Adipocyte (in vitro differentiated cells): ENCODE data around the gene SKIC8.
"Not testable (repeated sequence)": the region's sequence is repeated elsewhere in the genome, so short reads cannot be mapped to it uniquely, and the experiment has no call there.

Experiments used
- DNase-seq: peaks from one replicate; pipeline ENCODE4 v3.0.0-alpha.2; 2015; ENCODE audit warnings: low read depth
- H3K27me3 ChIP-seq: replicated peaks from 2 replicates; pipeline ENCODE4 v1.7.0; 2013; ENCODE audit warnings: mild to moderate bottlenecking, low read length, moderate library complexity; ENCODE audit not compliant: control insufficient read depth, insufficient read depth
- H3K36me3 ChIP-seq: 2 replicates; pipeline ENCODE4 v1.7.0; 2013; ENCODE audit warnings: low read length, mild to moderate bottlenecking, moderate library complexity; ENCODE audit not compliant: control insufficient read depth, insufficient read depth, severe bottlenecking
- H3K4me1 ChIP-seq: 2 replicates; pipeline ENCODE4 v1.7.0; 2013; ENCODE audit warnings: mild to moderate bottlenecking, low read length, moderate library complexity; ENCODE audit not compliant: control insufficient read depth, insufficient read depth
- H3K4me3 ChIP-seq: 2 replicates; pipeline ENCODE4 v1.7.0; 2013; ENCODE audit warnings: mild to moderate bottlenecking, low read length, moderate library complexity
- H3K9ac ChIP-seq: 2 replicates; pipeline ENCODE4 v1.7.0; 2013; ENCODE audit warnings: mild to moderate bottlenecking, low read length, moderate library complexity
- H3K9me3 ChIP-seq: 2 replicates; pipeline ENCODE4 v1.7.0; 2013; ENCODE audit warnings: mild to moderate bottlenecking, low read length, moderate library complexity; ENCODE audit not compliant: control insufficient read depth

The SKIC8 gene

DNA sequence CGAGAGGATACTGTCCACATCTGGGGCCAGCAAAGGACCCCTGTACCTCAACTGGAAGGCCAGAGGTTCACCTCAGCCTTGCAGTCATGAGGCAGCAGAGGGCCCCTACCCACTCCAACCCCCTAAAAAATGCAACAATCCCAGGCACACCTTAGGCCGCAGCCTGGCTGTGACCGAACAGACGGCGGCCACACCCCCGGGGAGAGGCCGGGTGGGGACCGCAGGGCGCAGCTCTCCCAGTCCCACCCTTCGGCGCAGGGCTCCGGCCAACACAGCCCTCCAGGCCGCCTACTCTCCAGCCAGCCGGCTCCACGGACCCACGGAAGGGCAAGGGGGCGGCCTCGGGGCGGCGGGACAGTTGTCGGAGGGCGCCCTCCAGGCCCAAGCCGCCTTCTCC, 35.5 kb downstream of the SKIC8 start:
- Histone ChIP-seq H3K9ac (peak overlapping the region; percentile 73), H3K4me3 (peak overlapping the region; percentile 82), H3K9me3 (no peaks in the 10 kb centered on the region), H3K27me3 (peaks cover 4% of the 10 kb centered on the region), H3K4me1 (peaks cover 8% of the 10 kb centered on the region), H3K36me3 (no peaks in the 10 kb centered on the region)
- DNase-seq = no peak

DNA sequence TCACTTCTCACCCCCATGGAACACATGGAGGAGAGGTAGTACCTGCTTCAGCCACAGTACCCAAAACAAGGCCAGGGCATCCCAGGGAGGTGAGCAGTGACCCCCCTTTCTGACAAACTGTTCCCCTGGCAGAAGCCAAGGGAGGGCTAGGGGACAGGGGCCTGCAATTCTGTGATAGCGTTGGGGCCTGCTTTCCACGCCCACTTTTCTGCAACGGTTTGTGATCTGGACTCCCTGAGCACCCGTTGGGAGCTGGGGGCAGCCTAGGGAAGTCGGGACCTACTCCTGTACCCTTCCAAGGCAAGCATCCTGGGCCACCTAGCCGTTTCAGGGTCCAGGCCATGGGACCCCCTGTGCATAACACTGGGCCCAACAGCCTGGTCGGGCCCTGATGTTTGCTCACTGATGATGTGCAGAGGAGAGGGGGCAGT, 36.0 kb downstream of the SKIC8 start:
- no peak overlapping the region for H3K9ac ChIP-seq
- H3K4me3 ChIP-seq = no peak overlapping the region
- no peak for DNase-seq

DNA sequence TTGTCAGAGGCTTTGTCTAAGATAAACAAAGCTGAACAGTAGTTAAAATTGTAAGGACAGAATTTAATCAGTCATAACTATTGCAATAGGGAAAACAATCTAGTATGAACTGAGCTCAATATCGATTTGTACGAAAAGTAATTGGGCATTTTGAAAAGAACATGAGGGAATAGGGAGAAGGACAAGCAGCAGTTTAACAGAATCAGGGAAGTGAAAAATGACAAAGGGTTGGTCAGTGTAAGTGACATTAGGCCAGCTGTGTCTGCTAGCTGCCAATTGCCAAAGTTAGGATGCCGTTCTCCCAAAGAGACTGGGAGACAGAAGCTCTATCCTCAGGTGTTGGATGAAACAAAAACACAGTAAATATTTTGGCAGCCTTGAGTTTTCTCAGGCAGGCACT, 38.3 kb downstream of the SKIC8 start:
- H3K9ac ChIP-seq = no peak overlapping the region
- no peaks in the 10 kb centered on the region for H3K36me3 ChIP-seq
- no peak overlapping the region for H3K4me3 ChIP-seq
- no peak for DNase-seq
- H3K27me3 ChIP-seq = peaks cover 11% of the 10 kb centered on the region
- peaks cover 8% of the 10 kb centered on the region for H3K4me1 ChIP-seq
- H3K9me3 ChIP-seq = no peaks in the 10 kb centered on the region

More for the DNA sequence above, 36.0 kb downstream of the SKIC8 start:
- H3K36me3 ChIP-seq = no peaks in the 10 kb centered on the region
- peaks cover 4% of the 10 kb centered on the region for H3K27me3 ChIP-seq
- H3K4me1 ChIP-seq = peaks cover 8% of the 10 kb centered on the region
- H3K9me3 ChIP-seq = no peaks in the 10 kb centered on the region

- DNase-seq = no peak
- peaks cover 8% of the 10 kb centered on the region for H3K4me1 ChIP-seq
- no peaks in the 10 kb centered on the region for H3K36me3 ChIP-seq
- peaks cover 11% of the 10 kb centered on the region for H3K27me3 ChIP-seq
- no peak overlapping the region for H3K9ac ChIP-seq
- H3K4me3 ChIP-seq = no peak overlapping the region
- H3K9me3 ChIP-seq = no peaks in the 10 kb centered on the region
Observed at GRCh38 chr15:78260489-78260888, 38.9 kb downstream of the SKIC8 start.

GRCh38 chr15:78259232-78259631, 40.2 kb downstream of the SKIC8 start:
- DNase-seq = no peak
- Histone ChIP-seq H3K9ac (no peak overlapping the region), H3K9me3 (no peaks in the 10 kb centered on the region), H3K4me3 (no peak overlapping the region), H3K36me3 (no peaks in the 10 kb centered on the region), H3K4me1 (no peaks in the 10 kb centered on the region), H3K27me3 (peaks cover 17% of the 10 kb centered on the region)

DNA sequence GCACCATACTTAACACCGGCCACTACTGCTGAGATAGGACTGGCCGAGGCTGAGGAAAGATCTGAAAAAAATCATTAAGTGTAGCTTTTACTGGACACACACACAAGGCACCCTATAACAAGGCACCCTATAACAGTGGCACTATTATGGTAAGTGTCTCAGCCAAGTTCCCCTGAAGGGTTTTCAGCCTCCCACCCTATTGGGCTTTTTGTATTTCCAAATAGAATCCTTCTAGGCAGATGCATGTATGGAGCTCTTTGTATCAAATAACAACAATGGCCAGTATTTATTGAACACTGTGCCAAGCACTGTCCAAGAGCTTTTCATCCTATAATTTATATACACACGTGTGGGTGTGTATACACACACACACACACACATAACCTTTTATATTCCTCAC, 41.7 kb downstream of the SKIC8 start:
- Histone ChIP-seq H3K36me3 (no peaks in the 10 kb centered on the region), H3K27me3 (peaks cover 17% of the 10 kb centered on the region), H3K9me3 (no peaks in the 10 kb centered on the region), H3K9ac (no peak overlapping the region), H3K4me3 (no peak overlapping the region), H3K4me1 (no peaks in the 10 kb centered on the region)
- no peak for DNase-seq

DNA sequence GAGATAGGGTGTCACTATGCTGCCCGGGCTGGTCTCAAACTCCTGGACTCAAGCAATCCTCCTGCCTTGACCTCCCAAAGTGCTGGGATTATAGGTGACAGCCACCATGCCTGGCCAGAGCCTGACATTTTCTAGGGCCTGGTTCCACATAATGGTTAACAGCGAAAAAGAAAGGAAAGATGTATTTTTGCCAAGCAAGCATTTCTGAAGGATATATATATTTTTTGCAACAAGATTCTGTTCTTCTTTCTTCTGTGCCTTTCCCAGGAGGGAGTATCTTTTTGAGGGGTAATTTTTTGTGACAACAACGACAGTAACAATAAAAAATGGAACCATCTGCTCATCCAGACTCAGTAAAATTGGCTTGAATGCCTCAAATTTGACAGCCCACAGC, 43.4 kb downstream of the SKIC8 start:
- no peaks in the 10 kb centered on the region for H3K9me3 ChIP-seq
- H3K27me3 ChIP-seq = peaks cover 26% of the 10 kb centered on the region
- no peak for DNase-seq
- no peaks in the 10 kb centered on the region for H3K36me3 ChIP-seq
- H3K4me3 ChIP-seq = no peak overlapping the region
- H3K9ac ChIP-seq = no peak overlapping the region
- H3K4me1 ChIP-seq = no peaks in the 10 kb centered on the region

DNA sequence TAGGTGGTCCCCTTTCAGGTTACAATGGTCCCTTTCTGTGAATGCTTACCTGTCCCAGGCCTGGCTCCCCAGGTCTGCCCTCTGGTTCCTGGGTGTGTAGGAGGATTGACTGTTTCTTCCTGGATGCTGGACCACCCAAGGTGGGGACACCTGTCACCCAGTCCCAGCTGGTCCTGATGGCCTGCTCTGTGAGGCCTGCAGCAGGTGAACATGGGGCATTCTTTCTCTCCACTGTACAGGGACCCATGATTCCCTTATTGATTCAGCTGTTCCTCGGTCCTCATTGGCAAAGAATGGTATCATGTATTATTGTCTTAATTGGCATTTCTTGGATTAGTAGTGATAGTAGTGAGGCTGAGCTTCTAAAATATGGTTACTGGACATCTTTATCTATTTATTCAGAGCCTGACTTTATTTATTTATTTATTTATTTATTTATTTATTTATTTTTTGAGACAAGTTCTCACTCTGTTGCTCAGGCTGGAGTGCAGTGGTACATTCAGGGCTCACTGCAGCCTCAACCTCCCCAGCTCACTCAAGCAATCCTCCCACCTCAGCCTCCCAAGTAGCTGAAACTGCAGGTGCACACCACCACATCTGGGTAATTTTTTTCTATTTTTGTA, 43.9 kb downstream of the SKIC8 start:
- H3K9me3 ChIP-seq = no peaks in the 10 kb centered on the region
- no peak for DNase-seq

GRCh38 chr15:78251136-78251535, 48.3 kb downstream of the SKIC8 start:
- Histone ChIP-seq H3K4me1 (no peaks in the 10 kb centered on the region), H3K27me3 (peaks cover 20% of the 10 kb centered on the region), H3K9me3 (no peaks in the 10 kb centered on the region), H3K36me3 (no peaks in the 10 kb centered on the region), H3K4me3 (no peak overlapping the region), H3K9ac (no peak overlapping the region)
- DNase-seq = no peak

More for the DNA sequence above, 43.9 kb downstream of the SKIC8 start:
- no peak overlapping the region for H3K9ac ChIP-seq
- no peaks in the 10 kb centered on the region for H3K36me3 ChIP-seq
- no peaks in the 10 kb centered on the region for H3K4me1 ChIP-seq
- H3K27me3 ChIP-seq = peaks cover 31% of the 10 kb centered on the region
- no peak overlapping the region for H3K4me3 ChIP-seq

DNA sequence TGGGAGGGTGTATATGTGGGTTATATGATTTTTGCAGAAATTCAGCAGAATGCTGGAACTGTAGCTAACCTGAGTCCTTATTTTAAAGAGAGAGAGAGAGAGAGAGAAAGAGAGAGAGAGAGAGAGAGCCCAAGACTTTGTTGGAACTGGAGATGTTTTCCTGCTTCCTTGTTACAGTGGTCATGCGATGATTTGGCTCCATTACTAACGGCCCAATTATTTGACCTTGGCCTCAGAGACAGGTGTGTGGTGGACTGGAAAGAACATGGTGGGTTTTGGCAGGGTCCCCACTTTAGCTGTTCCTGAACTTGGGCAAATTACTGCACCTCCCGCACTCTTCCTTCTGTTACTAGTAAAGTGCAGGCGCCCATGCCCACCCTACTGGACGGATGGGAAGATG, 50.3 kb downstream of the SKIC8 start:
- Histone ChIP-seq H3K9me3 (no peaks in the 10 kb centered on the region), H3K9ac (no peak overlapping the region), H3K4me1 (no peaks in the 10 kb centered on the region), H3K4me3 (no peak overlapping the region), H3K36me3 (no peaks in the 10 kb centered on the region), H3K27me3 (peaks cover 24% of the 10 kb centered on the region)
- no peak for DNase-seq

DNA sequence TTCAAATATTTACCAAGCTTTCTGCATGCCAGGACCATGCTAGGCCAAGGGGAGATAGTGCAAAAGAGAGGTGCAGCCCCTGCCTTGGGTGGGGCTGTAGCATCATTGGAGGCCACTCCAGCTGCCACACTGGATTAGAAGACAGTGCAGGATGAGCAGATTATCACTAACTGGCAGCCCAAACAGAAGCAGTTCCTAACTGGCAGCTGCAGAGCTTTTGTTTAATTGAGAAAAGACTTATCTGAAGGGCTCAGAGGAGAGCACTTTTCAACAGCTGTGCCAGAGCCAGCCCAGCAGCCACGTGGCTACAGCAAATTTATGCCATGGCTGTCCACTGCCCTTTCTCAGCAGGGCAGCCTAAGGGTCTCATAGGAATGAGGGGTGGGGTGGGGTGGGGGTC, 51.5 kb downstream of the SKIC8 start:
- H3K9ac ChIP-seq = no peak overlapping the region
- no peaks in the 10 kb centered on the region for H3K36me3 ChIP-seq
- H3K4me1 ChIP-seq = no peaks in the 10 kb centered on the region
- no peak overlapping the region for H3K4me3 ChIP-seq
- no peaks in the 10 kb centered on the region for H3K9me3 ChIP-seq
- peaks cover 30% of the 10 kb centered on the region for H3K27me3 ChIP-seq
- DNase-seq = no peak

GRCh38 chr15:78245976-78246620, 53.3 kb downstream of the SKIC8 start:
- not testable (repeated sequence) for H3K4me3 ChIP-seq, H3K9ac ChIP-seq
- H3K27me3 ChIP-seq = peaks cover 26% of the 10 kb centered on the region

More at GRCh38 chr15:78245976-78246620, 53.3 kb downstream of the SKIC8 start:
- not testable (repeated sequence) for H3K36me3 ChIP-seq, H3K9me3 ChIP-seq, H3K4me1 ChIP-seq, DNase-seq
